GM23248 (cell line): ENCODE results near the gene PTPRF.

Experiments used
- EZH2 ChIP-seq: fragments of 200-600 bp; sonication (generic); IDR thresholded peaks from 2 replicates; pipeline ENCODE4 v1.6.1; 2018; ENCODE audit warnings: antibody characterized with exemption, mild to moderate bottlenecking; ENCODE audit not compliant: insufficient read depth, poor library complexity, severe bottlenecking
- EZH2phosphoT487 ChIP-seq: fragments of 200-600 bp; sonication (generic); IDR thresholded peaks from 2 replicates; pipeline ENCODE4 v1.6.1; 2018; ENCODE audit warnings: antibody characterized with exemption, moderate library complexity, mild to moderate bottlenecking, low read depth; ENCODE audit not compliant: insufficient read depth

GRCh38 chr1:43608827-43609226, 78.1 kb downstream of the PTPRF start:
- no peak for TF ChIP-seq EZH2
- TF ChIP-seq EZH2phosphoT487, result no peak
